GM23338 (cell line): ENCODE data around the gene NR3C1. TPM values are rescaled to one million over a fixed set of nuclear protein-coding genes. Genes with fewer than 3 reads are reported as not detected.

Experiments
- ATAC-seq: fragments of 200-7000 bp; cut with Tn5 transposase; 3 replicates; pipeline ENCODE4 v1.9.1; 2020
- DNase-seq: peaks from one replicate; pipeline ENCODE4 v3.0.0-alpha.2; 2015; ENCODE audit warnings: low spot score
- H2AFZ ChIP-seq: fragments of 200-600 bp; sonication (generic); 2 replicates; pipeline ENCODE4 v1.8.0; 2016; ENCODE audit warnings: antibody characterized with exemption, mild to moderate bottlenecking, moderate library complexity
- H3F3A ChIP-seq: fragments of 200-600 bp; sonication (generic); replicated peaks from 2 replicates; pipeline ENCODE4 v1.8.0; 2017; ENCODE audit warnings: antibody characterized with exemption, mixed run types, low read depth
- H3K27ac ChIP-seq: fragments of 200-600 bp; sonication (generic); 2 replicates; pipeline ENCODE4 v1.6.1; 2016; ENCODE audit warnings: low read depth
- H3K27me3 ChIP-seq: fragments of 200-600 bp; sonication (generic); 2 replicates; pipeline ENCODE4 v1.8.0; 2016; ENCODE audit warnings: mild to moderate bottlenecking, mixed run types, moderate library complexity; ENCODE audit not compliant: insufficient read depth
- H3K36me3 ChIP-seq: fragments of 200-600 bp; sonication (generic); 2 replicates; pipeline ENCODE4 v1.8.0; 2016; ENCODE audit warnings: mild to moderate bottlenecking; ENCODE audit not compliant: insufficient read depth
- H3K4me1 ChIP-seq: fragments of 200-600 bp; sonication (generic); 2 replicates; pipeline ENCODE4 v1.8.0; 2016; ENCODE audit warnings: mild to moderate bottlenecking, moderate library complexity; ENCODE audit not compliant: insufficient read depth
- H3K4me2 ChIP-seq: fragments of 200-600 bp; sonication (generic); 2 replicates; pipeline ENCODE4 v1.7.1; 2017; ENCODE audit warnings: mixed run types
- H3K4me3 ChIP-seq: fragments of 200-600 bp; sonication (generic); 2 replicates; pipeline ENCODE4 v1.6.1; 2016; ENCODE audit warnings: mixed run types
- H3K79me2 ChIP-seq: fragments of 200-600 bp; sonication (generic); replicated peaks from 2 replicates; pipeline ENCODE4 v1.8.0; 2017; ENCODE audit warnings: mild to moderate bottlenecking; ENCODE audit not compliant: insufficient read depth
- H3K9me2 ChIP-seq: fragments of 200-600 bp; sonication (generic); 2 replicates; pipeline ENCODE4 v1.8.0; 2017; ENCODE audit not compliant: insufficient read depth
- H4K20me1 ChIP-seq: fragments of 200-600 bp; sonication (generic); replicated peaks from 2 replicates; pipeline ENCODE4 v1.8.0; 2017; ENCODE audit warnings: mild to moderate bottlenecking; ENCODE audit not compliant: insufficient read depth
- H3K27ac Mint-ChIP-seq: 2 replicates; pipeline ENCODE4 v1.8.0; 2020; ENCODE audit warnings: inconsistent platforms, mild to moderate bottlenecking, moderate library complexity, mixed read lengths
- H3K27me3 Mint-ChIP-seq: 3 replicates; pipeline ENCODE4 v1.8.0; 2022; ENCODE audit warnings: low read depth, mild to moderate bottlenecking, moderate library complexity, mixed read lengths, inconsistent platforms; ENCODE audit not compliant: insufficient read depth, poor library complexity
- H3K36me3 Mint-ChIP-seq: 3 replicates; pipeline ENCODE4 v1.8.0; 2021; ENCODE audit warnings: low read depth, mild to moderate bottlenecking, inconsistent platforms, moderate library complexity, mixed read lengths
- H3K4me1 Mint-ChIP-seq: 3 replicates; pipeline ENCODE4 v1.8.0; 2020; ENCODE audit warnings: mild to moderate bottlenecking, inconsistent platforms, mixed read lengths
- H3K4me3 Mint-ChIP-seq: 3 replicates; pipeline ENCODE4 v1.8.0; 2021; ENCODE audit warnings: moderate library complexity, mild to moderate bottlenecking, inconsistent platforms, mixed read lengths
- H3K9me3 Mint-ChIP-seq: 3 replicates; pipeline ENCODE4 v1.8.0; 2020; ENCODE audit warnings: moderate library complexity, mild to moderate bottlenecking, inconsistent platforms, mixed read lengths
- CREB1 ChIP-seq: fragments of 250-450 bp; sonication (Bioruptor Pico); IDR thresholded peaks from 2 replicates; pipeline ENCODE4 v1.5.0; 2020; ENCODE audit warnings: low read depth, mild to moderate bottlenecking, moderate library complexity
- CTCF ChIP-seq, 2 experiments: fragments of 200-600 bp in 1 of 2; sonication (generic) in 1 of 2; conservative IDR thresholded peaks; 2 replicates each; pipeline versions ENCODE4 v1.5.1 to v1.6.1; 2016 to 2017; ENCODE audit warnings: antibody characterized with exemption in 2 of 2, low read depth in 2 of 2, mild to moderate bottlenecking in 2 of 2, moderate library complexity in 1 of 2
- ETS1 ChIP-seq: IDR thresholded peaks from 2 replicates; pipeline ENCODE4 v1.6.1; 2016; ENCODE audit warnings: antibody characterized with exemption
- EZH2 ChIP-seq: fragments of 200-600 bp; sonication (generic); IDR thresholded peaks from one replicate; pipeline ENCODE4 v1.8.0; 2017; ENCODE audit warnings: antibody characterized with exemption, mild to moderate bottlenecking, low read depth; ENCODE audit not compliant: unreplicated experiment
- EZH2phosphoT487 ChIP-seq: fragments of 200-600 bp; sonication (generic); IDR thresholded peaks from one replicate; pipeline ENCODE4 v1.8.1; 2018; ENCODE audit warnings: antibody characterized with exemption; ENCODE audit not compliant: unreplicated experiment
- JUNB ChIP-seq: IDR thresholded peaks from one replicate; pipeline ENCODE4 v1.6.1; 2016; ENCODE audit warnings: antibody characterized with exemption; ENCODE audit not compliant: unreplicated experiment
- NANOG ChIP-seq: IDR thresholded peaks from 2 replicates; pipeline ENCODE4 v1.6.1; 2016; ENCODE audit warnings: antibody characterized with exemption, borderline replicate concordance
- POLR2AphosphoS5 ChIP-seq: IDR thresholded peaks from 2 replicates; pipeline ENCODE4 v1.6.1; 2016; ENCODE audit warnings: antibody characterized with exemption, low read depth
- REST ChIP-seq: IDR thresholded peaks from one replicate; pipeline ENCODE4 v1.6.1; 2018; ENCODE audit warnings: antibody characterized with exemption; ENCODE audit not compliant: unreplicated experiment
- STAT1 ChIP-seq: IDR thresholded peaks from one replicate; pipeline ENCODE4 v1.6.1; 2016; ENCODE audit warnings: antibody characterized with exemption; ENCODE audit not compliant: unreplicated experiment
- ZNF114 ChIP-seq: fragments of 250-450 bp; sonication (Bioruptor Pico); IDR thresholded peaks from 2 replicates; pipeline ENCODE4 v1.5.0; 2020; ENCODE audit warnings: mild to moderate bottlenecking, moderate library complexity
- ZNF462 ChIP-seq: fragments of 250-450 bp; sonication (Bioruptor Pico); IDR thresholded peaks from 2 replicates; pipeline ENCODE4 v1.5.0; 2020; ENCODE audit warnings: mild to moderate bottlenecking, moderate library complexity
- polyA plus RNA-seq: library from polyadenylated mRNA; unstranded; fragments of >200 nt; fragmentation: Nextera tagmentation; extraction: Ambion mirVana; gene quantifications from 2 replicates; pipeline ENCODE4 v1.2.1, GENCODE V29; 2016
- total RNA-seq: library from RNA; depleted of rRNA; stranded (reverse); fragments of >200 nt; shearing (Covaris generic); gene quantifications from 2 replicates; pipeline ENCODE4 v1.2.3, GENCODE V29; 2014

NR3C1 gene
- total and polyA plus RNA-seq, 2 experiments from 2014 or later = 1.2 to 4.6 TPM

- TF ChIP-seq REST (no peak), JUNB (no peak), CTCF (conservative IDR thresholded peaks at IDR 0.05; ENCODE audit: low read depth in 2 of 2) (no peak), ETS1 (no peak), CREB1 (CRISPR knock-in tag) (no peak), EZH2phosphoT487 (no peak)
Measured at GRCh38 chr5:143238620-143239019, 164.9 kb downstream of the NR3C1 start (continued).

GRCh38 chr5:143237664-143238063, 165.8 kb downstream of the NR3C1 start:
- Histone ChIP-seq H3K9me2 (no peaks in the 10 kb centered on the region), H4K20me1 (no peaks in the 10 kb centered on the region), H2AFZ (no peak overlapping the region), H3F3A (no peaks in the 10 kb centered on the region), H3K4me2 (no peak overlapping the region), H3K27ac (no peak overlapping the region), H3K4me3 (no peak overlapping the region), H3K79me2 (no peaks in the 10 kb centered on the region), H3K4me1 (no peaks in the 10 kb centered on the region), H3K36me3 (no peaks in the 10 kb centered on the region), H3K27me3 (no peaks in the 10 kb centered on the region)
- Mint-ChIP-seq H3K9me3 (no peaks in the 10 kb centered on the region), H3K27me3 (no peaks in the 10 kb centered on the region), H3K4me3 (no peak overlapping the region), H3K27ac (no peak overlapping the region), H3K36me3 (no peaks in the 10 kb centered on the region), H3K4me1 (no peaks in the 10 kb centered on the region; the same call in 1 of the 3 replicates)
- ATAC-seq = no peak
- DNase-seq = no peak
- no peak for TF ChIP-seq POLR2AphosphoS5
- TF ChIP-seq EZH2 = no peak
- no peak for TF ChIP-seq NANOG
- TF ChIP-seq STAT1 = no peak
- TF ChIP-seq ZNF114 (CRISPR knock-in tag) = no peak
- TF ChIP-seq ZNF462 (CRISPR knock-in tag) = no peak
- no peak for TF ChIP-seq EZH2phosphoT487
